Measurements from ENCODE around the gene ING5.
A peak's percentile ranks its signal among the peaks of the same experiment; 100 is the strongest.

ING5 gene

DNA sequence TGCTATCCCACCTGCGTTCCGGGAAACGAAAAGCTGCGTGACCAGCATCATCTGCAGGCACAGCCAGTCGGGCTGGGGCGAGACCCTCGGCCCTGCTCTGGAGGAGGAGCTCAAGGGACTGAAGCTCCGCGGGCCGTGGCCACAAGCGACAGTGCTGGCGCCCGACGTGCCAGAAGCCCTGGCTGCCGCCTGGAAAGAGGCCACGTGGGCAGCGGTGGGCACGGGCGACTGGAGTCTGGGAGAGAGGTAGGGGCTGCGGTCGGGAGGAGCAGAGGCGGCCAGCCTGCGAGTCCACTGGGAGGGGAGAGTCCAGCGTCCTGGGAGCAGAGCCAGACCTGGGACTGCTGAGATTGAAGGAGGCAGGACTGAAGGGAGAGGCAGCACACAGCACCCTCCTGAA is 24.4 kb upstream of the ING5 start:
- no peak for DNase-seq
- H3K9me3 Mint-ChIP-seq, result no peaks in the 10 kb centered on the region
- no peaks in the 10 kb centered on the region for H3K27me3 Mint-ChIP-seq
- H3K4me1 Mint-ChIP-seq (ENCODE audit: low read depth in 2 of 2), result peaks cover 9 to 13% of the 10 kb centered on the region in 2 donors
- no peak overlapping the region for H3K27ac Mint-ChIP-seq
- ATAC-seq (replicated peaks), result no peak
- H3K36me3 Mint-ChIP-seq (ENCODE audit: insufficient read depth), result peaks cover 37% of the 10 kb centered on the region
- H3K4me3 Mint-ChIP-seq, result no peak overlapping the region

DNA sequence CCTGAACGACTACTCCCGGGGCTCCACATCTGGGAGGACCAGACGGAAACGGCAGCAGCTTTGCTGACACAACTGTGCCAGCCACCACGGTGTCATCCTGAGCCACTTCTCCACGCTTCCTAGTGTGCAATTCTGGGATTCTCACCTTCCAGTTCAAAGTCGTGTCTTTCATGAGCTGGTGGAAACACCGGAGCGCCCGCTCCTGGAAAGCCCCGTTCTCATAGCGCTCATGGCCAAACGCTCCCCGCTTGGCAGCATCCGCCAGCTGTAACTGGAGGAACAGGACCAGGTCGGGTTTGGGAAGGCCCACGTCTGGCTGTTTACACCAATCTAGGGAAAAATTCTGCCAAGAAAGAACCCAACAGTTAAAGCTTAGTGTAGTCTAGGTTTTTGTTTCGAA is 23.5 kb upstream of the ING5 start:
- no peaks in the 10 kb centered on the region for H3K27me3 Mint-ChIP-seq
- no peak for DNase-seq
- no peaks in the 10 kb centered on the region for H3K9me3 Mint-ChIP-seq
- H3K4me1 Mint-ChIP-seq (ENCODE audit: low read depth in 2 of 2), result peaks cover 6 to 9% of the 10 kb centered on the region in 2 donors
- ATAC-seq (replicated peaks), result no peak
- H3K36me3 Mint-ChIP-seq (ENCODE audit: insufficient read depth), result peaks cover 37% of the 10 kb centered on the region
- no peak overlapping the region for H3K27ac Mint-ChIP-seq
- no peak overlapping the region for H3K4me3 Mint-ChIP-seq

DNA sequence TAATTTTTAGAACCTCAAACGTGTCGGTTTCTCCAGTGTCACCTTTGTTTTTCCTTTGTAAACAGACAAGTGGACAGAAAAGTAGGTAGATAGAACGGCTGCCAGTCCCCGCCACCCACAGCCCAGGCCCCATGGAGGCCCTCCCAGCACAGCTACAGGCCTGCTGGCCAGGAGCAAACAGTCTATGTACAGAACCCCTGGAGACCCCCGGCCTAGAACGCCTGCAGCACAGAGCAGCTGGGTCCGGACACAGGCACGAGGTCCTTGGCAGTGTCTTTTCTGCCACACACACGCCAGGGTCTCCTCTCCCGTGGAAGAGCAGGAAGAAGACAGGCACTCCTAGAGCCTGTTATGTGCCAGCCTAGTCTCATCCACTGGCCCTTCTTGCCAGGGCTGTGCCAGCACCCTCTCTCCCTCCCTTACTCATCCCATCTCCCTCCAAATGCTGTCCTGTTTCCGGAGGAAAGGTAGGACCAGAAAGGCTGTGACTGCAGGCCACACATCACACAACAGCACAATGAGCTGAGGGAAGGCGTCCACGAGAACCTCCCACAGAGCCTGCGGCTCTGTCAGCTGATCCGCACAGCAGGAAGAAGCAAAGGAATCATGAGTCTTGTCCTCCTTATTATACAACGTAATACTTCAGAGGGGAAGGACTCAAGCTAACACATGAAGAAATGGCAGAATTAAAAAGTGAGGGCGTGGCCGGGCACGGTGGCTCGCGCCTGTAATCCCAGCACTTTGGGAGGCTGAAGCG is 22.9 kb upstream of the ING5 start:
- Mint-ChIP-seq H3K36me3 (ENCODE audit: insufficient read depth) (peaks cover 40% of the 10 kb centered on the region), H3K9me3 (no peaks in the 10 kb centered on the region), H3K4me3 (no peak overlapping the region), H3K27ac (no peak overlapping the region), H3K27me3 (no peaks in the 10 kb centered on the region), H3K4me1 (ENCODE audit: low read depth in 2 of 2) (peaks cover 2 to 4% of the 10 kb centered on the region in 2 donors)
- no peak for ATAC-seq (replicated peaks)
- DNase-seq, result no peak

DNA sequence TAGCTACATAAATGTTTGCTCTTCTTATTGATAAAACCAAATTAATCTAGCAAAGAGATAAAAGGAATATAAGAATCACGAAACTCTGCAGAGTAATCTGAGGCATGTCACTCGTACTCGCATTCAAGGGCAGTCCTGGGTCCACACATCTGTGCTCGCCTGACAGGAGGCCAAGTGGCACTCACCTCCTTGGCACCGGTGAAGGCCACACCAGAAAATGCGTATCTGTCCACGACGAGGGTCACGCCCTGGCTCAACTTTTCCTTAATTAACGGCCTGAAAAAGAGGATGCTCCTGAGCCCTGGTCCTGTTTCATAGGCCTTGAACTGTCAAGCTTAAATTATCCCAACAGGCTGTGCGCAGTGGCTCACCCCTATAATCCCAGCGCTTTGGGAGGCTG is 21.8 kb upstream of the ING5 start:
- H3K4me1 Mint-ChIP-seq (ENCODE audit: low read depth in 2 of 2), result peaks cover 2 to 4% of the 10 kb centered on the region in 2 donors
- H3K4me3 Mint-ChIP-seq, result no peak overlapping the region
- H3K27ac Mint-ChIP-seq, result no peak overlapping the region
- DNase-seq, result no peak
- H3K27me3 Mint-ChIP-seq, result no peaks in the 10 kb centered on the region
- ATAC-seq (replicated peaks), result no peak
- peaks cover 43% of the 10 kb centered on the region for H3K36me3 Mint-ChIP-seq (ENCODE audit: insufficient read depth)
- H3K9me3 Mint-ChIP-seq, result no peaks in the 10 kb centered on the region

DNA sequence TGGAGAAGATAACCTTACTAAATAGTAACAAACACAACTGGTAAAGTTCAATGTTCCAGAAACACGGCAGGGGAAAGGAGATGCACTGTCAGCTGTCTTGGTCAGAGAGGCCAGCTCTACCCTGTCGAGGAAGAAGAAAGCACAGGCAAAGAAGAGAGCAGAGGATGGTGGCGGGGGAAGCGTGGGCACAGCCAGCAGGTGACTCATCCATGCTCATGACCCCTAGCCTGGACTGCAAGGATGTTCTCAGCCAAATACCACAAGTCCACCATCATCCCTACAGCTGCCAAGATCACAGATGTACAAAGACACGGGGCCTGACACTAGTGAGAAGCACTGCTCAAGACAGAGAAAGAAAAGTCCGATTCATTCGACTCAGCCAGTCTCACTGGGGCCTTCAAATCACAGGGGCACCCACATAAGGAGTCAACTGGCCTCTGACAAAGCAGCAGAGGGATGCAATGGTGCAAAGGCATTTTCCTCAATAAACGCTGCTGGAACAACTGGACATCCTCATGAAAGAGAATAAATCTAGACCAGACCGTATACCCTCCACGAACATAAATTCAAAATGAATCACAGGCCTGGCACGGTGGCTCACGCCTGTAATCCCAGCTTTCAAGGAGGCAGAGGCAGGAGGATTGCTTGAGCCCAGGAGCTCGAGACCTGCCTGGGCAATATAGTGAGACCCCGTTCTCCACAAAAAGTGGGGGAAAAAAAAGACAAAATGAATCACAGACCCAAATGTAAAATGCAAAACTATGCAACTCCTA is 20.8 kb upstream of the ING5 start:
- peak overlapping the region in 1 of 2 donors; percentile 44 for H3K27ac Mint-ChIP-seq
- no peaks in the 10 kb centered on the region for H3K27me3 Mint-ChIP-seq
- H3K4me3 Mint-ChIP-seq, result no peak overlapping the region
- no peaks in the 10 kb centered on the region for H3K9me3 Mint-ChIP-seq
- peaks cover 2 to 8% of the 10 kb centered on the region in 2 donors for H3K4me1 Mint-ChIP-seq (ENCODE audit: low read depth in 2 of 2)
- ATAC-seq (replicated peaks) (no peak), DNase-seq (no peak)
- peaks cover 42% of the 10 kb centered on the region for H3K36me3 Mint-ChIP-seq (ENCODE audit: insufficient read depth)

DNA sequence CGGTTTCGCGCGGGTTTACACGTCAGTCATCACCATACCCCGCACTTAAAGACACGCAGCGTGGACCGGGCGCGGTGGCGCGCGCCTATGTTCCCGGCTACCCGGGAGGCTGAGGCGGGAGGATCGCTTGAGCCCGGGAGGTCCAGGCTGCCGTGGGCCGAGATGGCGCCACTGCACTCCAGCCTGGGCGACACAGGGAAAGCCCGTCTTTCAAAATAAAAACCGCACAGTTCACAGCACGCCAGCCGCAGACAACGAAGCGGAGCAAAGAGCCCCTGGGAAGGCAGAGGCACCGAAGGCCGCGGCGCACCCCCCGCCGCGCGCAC is 15.6 kb upstream of the ING5 start:
- Mint-ChIP-seq H3K9me3 (no peaks in the 10 kb centered on the region), H3K27me3 (no peaks in the 10 kb centered on the region), H3K4me3 (peak overlapping the region; percentile 90 to 94), H3K4me1 (ENCODE audit: low read depth in 2 of 2) (peaks cover 11 to 17% of the 10 kb centered on the region in 2 donors), H3K36me3 (ENCODE audit: insufficient read depth) (peaks cover 27% of the 10 kb centered on the region), H3K27ac (peak overlapping the region; percentile 89 to 90)
- no peak for DNase-seq
- no peak for ATAC-seq (replicated peaks)

DNA sequence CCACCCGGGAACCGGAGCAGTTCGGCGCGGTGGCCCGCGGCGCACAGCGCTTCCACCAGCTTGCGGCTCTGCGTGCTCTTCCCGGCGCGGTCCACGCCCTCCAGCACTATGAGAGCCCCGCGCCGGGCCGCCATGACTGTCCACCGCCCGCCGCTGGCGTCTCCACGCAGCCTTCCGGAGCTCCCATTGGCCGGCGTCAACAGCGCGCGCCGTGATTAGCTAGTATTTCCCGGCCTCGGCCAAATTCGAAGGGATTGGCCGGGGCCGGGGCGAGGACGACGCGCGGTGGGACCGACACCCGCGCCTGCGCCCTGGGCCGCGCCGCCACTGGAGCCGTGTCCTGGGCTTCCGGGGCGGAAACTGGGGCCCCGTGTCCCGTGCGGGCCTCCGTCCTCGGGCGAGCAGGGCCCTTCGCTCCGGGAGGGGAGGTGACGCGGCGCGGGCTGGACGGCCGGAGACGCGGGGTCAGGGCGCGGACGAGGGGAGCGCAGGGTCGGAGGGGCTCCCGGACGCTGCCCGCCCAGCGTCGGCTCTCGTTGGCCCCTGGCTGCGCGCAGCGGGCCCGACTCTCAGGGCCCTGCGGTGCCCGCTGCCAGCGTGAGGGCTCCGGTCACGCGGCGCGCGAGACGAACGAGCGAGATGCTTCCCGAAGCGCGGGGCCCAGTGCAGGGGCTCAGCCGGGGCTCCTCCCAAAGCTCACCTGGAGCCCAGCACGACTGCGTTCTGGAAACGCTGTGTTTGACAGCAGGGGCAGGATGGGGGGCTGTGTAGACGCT is 15.0 kb upstream of the ING5 start, which contains the start of gene DTYMK:
Gene DTYMK (minus strand): TSS at position 166 of the 776 bp plus-strand sequence. CDS start 32 bp downstream, at position 134.
- DNase-seq (peak; percentile 92 to 95 (median 93)), ATAC-seq (replicated peaks) (peak; percentile 93)
- H3K36me3 Mint-ChIP-seq (ENCODE audit: insufficient read depth), result peaks cover 29% of the 10 kb centered on the region
- no peaks in the 10 kb centered on the region for H3K27me3 Mint-ChIP-seq
- H3K27ac Mint-ChIP-seq, result peak within 1 kb of the TSS; percentile 89 to 90
- no peaks in the 10 kb centered on the region for H3K9me3 Mint-ChIP-seq
- peak within 1 kb of the TSS; percentile 90 to 94 for H3K4me3 Mint-ChIP-seq
- peaks cover 11 to 17% of the 10 kb centered on the region in 2 donors for H3K4me1 Mint-ChIP-seq (ENCODE audit: low read depth in 2 of 2)

DNA sequence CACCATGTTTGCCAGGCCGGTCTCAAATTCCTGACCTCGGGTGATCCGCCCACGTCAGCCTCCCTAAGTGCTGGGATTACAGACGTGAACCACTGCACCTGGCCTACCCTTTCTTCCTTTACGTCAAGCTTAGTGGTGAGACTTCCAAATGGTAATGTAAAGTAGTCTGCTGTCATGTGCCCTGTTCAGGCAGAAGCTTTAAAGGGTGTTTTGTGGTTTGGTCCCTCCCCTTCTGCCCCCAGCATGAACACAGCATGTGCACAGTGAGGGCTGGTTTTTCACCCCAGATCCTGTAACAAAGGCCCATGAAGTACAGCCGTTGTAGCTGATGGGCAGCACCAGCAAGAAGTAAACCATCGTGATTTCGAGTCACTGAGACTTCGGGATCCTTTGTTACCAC is 12.5 kb upstream of the ING5 start:
- Mint-ChIP-seq H3K4me1 (ENCODE audit: low read depth in 2 of 2) (peaks cover 13 to 17% of the 10 kb centered on the region in 2 donors), H3K4me3 (peak overlapping the region; percentile 6 to 90), H3K36me3 (ENCODE audit: insufficient read depth) (peaks cover 33% of the 10 kb centered on the region), H3K27ac (no peak overlapping the region), H3K27me3 (no peaks in the 10 kb centered on the region), H3K9me3 (no peaks in the 10 kb centered on the region)
- DNase-seq, result no peak
- no peak for ATAC-seq (replicated peaks)

DNA sequence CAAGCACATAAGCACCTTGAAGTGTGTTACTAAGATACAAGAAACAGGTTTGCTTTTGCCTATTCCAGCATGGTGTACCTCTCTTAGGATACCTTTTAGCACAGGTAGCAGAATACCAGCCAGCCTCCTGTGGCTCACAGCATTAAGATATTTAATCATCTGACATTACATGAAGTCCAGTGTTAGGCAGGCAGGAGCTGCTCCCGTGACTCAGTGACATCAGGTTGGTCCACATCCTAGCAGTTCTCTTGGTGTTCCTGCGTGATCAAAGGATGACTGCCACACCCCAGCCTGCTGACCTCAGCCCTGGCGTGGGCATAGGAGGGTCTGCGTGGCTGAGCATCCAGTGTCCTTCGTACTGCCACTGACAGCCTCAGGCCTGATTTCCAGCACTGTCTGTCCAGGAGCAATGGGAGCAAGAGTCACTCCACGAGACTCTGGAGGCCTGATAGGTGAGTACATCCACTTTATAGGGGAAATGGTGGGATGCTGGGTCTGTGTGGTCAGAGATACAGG is 11.6 kb upstream of the ING5 start:
- DNase-seq, result no peak
- H3K27ac Mint-ChIP-seq, result peak overlapping the region in 1 of 2 donors; percentile 39
- no peak overlapping the region for H3K4me3 Mint-ChIP-seq
- H3K36me3 Mint-ChIP-seq (ENCODE audit: insufficient read depth), result peaks cover 35% of the 10 kb centered on the region
- no peaks in the 10 kb centered on the region for H3K27me3 Mint-ChIP-seq
- no peaks in the 10 kb centered on the region for H3K9me3 Mint-ChIP-seq
- no peak for ATAC-seq (replicated peaks)
- peaks cover 13 to 17% of the 10 kb centered on the region in 2 donors for H3K4me1 Mint-ChIP-seq (ENCODE audit: low read depth in 2 of 2)

DNA sequence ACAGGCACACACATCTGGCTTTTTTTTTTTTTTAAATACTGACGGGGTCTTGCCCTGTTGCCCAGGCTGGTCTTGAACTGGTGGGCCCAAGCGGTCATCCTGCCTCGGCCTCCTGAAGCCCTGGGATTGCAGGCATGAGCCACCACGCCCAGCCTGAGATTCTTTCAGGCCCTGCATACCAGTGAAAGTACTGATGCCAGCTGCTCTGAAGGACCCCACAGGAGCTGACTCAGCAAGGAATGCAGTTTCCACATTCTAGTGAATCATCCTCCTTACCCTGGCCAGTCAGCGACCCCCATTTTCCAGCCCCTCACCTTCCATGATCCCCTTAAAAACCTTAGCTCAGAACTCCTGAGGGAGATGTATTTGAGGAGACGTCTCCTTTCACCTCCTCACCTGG is 9.4 kb upstream of the ING5 start:
- Mint-ChIP-seq H3K4me3 (no peak overlapping the region), H3K4me1 (ENCODE audit: low read depth in 2 of 2) (peaks cover 10 to 11% of the 10 kb centered on the region in 2 donors), H3K9me3 (no peaks in the 10 kb centered on the region), H3K36me3 (ENCODE audit: insufficient read depth) (peaks cover 22% of the 10 kb centered on the region), H3K27me3 (no peaks in the 10 kb centered on the region), H3K27ac (no peak overlapping the region)
- DNase-seq (no peak), ATAC-seq (replicated peaks) (no peak)

DNA sequence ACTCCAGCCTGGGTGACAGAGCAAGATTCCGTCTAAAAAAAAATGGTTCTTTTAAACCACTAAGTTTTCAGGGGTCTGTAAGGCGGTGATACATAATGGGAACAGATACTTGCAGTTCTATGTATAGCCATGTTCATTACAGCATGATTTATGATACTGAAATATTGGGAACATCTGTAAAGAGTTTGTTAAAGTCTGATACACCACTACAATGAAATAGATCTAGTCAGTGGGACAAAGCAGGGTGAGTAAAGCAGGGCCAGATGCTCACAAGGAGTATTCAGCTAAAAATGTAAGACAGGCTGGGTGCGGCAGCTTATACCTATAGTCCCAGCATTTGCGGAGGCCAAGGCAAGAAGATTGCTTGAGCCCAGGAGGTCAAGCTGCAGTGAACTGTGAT is 6.2 kb upstream of the ING5 start:
- no peak overlapping the region for H3K27ac Mint-ChIP-seq
- ATAC-seq (replicated peaks) (no peak), DNase-seq (no peak)
- no peaks in the 10 kb centered on the region for H3K9me3 Mint-ChIP-seq
- H3K4me3 Mint-ChIP-seq, result no peak overlapping the region
- H3K27me3 Mint-ChIP-seq, result no peaks in the 10 kb centered on the region
- H3K4me1 Mint-ChIP-seq (ENCODE audit: low read depth in 2 of 2), result peaks cover 0 to 4% of the 10 kb centered on the region in 2 donors
- peaks cover 21% of the 10 kb centered on the region for H3K36me3 Mint-ChIP-seq (ENCODE audit: insufficient read depth)

DNA sequence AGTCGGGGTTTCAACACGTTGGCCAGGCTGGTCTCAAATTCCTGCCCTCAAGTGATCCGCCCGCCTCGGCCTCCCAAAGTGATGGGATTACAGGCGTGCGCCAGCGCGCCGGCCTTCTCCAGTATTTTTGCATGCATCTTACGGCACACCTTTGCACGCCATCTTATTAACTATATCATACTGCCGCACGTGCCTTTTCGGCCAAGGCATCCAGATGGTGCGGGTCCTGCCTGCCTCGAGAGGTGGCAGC is 765 bp upstream of the ING5 start:
- peaks cover 9 to 19% of the 10 kb centered on the region in 2 donors for H3K4me1 Mint-ChIP-seq (ENCODE audit: low read depth in 2 of 2)
- H3K36me3 Mint-ChIP-seq (ENCODE audit: insufficient read depth), result peaks cover 28% of the 10 kb centered on the region
- H3K27ac Mint-ChIP-seq, result peak overlapping the region; percentile 38 to 77
- DNase-seq (peak in 1 of 3 experiments; percentile 69), ATAC-seq (replicated peaks) (no peak)
- H3K4me3 Mint-ChIP-seq, result peak overlapping the region; percentile 86 to 90
- no peaks in the 10 kb centered on the region for H3K9me3 Mint-ChIP-seq
- no peaks in the 10 kb centered on the region for H3K27me3 Mint-ChIP-seq
